Measurements from ENCODE around the gene GALNT10.

DNA sequence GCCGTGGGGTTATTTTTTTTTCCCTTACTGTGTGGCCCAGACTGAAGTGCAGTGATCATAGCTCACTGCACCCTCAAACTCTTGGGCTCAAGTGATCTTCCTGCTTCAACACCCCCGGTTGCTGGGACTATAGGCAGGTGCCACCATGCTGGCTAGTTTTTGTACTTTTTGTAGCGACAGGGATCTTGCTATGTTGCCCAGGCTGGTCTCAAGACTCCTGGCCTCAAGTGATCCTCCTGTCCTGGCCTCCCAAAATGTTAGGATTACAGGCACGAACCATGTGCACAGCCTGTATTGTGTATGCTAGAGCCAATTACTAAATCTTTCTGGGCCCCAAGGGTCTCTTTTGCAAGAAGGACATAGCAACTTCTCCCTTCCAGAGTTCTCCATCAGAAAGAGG, 23.1 kb downstream of the GALNT10 start:
- TF ChIP-seq, protein P1, sequence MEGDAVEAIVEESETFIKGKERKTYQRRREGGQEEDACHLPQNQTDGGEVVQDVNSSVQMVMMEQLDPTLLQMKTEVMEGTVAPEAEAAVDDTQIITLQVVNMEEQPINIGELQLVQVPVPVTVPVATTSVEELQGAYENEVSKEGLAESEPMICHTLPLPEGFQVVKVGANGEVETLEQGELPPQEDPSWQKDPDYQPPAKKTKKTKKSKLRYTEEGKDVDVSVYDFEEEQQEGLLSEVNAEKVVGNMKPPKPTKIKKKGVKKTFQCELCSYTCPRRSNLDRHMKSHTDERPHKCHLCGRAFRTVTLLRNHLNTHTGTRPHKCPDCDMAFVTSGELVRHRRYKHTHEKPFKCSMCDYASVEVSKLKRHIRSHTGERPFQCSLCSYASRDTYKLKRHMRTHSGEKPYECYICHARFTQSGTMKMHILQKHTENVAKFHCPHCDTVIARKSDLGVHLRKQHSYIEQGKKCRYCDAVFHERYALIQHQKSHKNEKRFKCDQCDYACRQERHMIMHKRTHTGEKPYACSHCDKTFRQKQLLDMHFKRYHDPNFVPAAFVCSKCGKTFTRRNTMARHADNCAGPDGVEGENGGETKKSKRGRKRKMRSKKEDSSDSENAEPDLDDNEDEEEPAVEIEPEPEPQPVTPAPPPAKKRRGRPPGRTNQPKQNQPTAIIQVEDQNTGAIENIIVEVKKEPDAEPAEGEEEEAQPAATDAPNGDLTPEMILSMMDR (optimal IDR thresholded peaks at IDR 0.05 in 1 of 3, IDR thresholded peaks at IDR 0.05 in 1 of 3, conservative IDR thresholded peaks at IDR 0.05 in 1 of 3; ENCODE audit: extremely low read depth in 1 of 3, insufficient read depth in 2 of 3, low read length in 3 of 3) = no peak
- no peak for TF ChIP-seq EZH2 (IDR thresholded peaks at IDR 0.05; ENCODE audit: low read length)

Measured in keratinocyte (primary cell).